Measurements from ENCODE around the gene MACROD2. TPM values are rescaled to one million over a fixed set of nuclear protein-coding genes. Genes with fewer than 3 reads are reported as not detected.

MACROD2 gene
- polyA plus RNA-seq, 4 donors, result 1.00 to 4.8 (median 1.4) TPM

DNA sequence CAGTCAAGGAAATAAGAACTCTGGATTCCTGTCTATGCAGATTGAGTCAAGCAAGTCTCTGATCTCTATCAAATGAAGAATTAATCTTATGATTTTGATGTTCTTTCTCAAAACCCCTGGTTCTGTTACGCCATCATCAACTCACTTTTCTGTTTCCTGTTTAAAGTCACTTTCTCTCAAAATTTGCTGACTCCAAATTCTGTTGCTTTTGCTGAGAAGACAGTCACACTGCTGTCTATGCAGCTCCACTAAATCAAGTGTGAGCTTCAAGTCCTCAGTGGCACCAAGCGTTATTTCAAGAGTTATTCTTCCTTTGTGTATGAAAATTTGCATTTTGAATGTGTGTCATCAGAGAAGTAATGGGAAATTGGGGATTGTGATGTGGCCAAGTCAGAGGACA is 1914.7 kb downstream of the MACROD2 start:
- 87 to 94% (median 93%) methylated on average over 2 of the region's 2 CpGs for WGBS, 3 donors
- no peak for DNase-seq
- H3K27ac ChIP-seq (ENCODE audit: low read depth in 1 of 3, low read length in 2 of 3), result no peak overlapping the region
- H3K4me1 ChIP-seq (ENCODE audit: control insufficient read depth in 3 of 3, insufficient read depth in 2 of 3, low read depth in 1 of 3, low read length in 2 of 3), result no peaks in the 10 kb centered on the region
- H3K4me3 ChIP-seq (ENCODE audit: low read depth in 1 of 3, low read length in 3 of 3), result no peak overlapping the region
- no peak for FAIRE-seq
- H3K9me3 ChIP-seq (ENCODE audit: control insufficient read depth in 2 of 2, insufficient read depth in 1 of 2, low read depth in 1 of 2, low read length in 1 of 2), result no peaks in the 10 kb centered on the region
- no peaks in the 10 kb centered on the region for H3K27me3 ChIP-seq (ENCODE audit: control insufficient read depth in 3 of 3, insufficient read depth in 3 of 3, low read length in 3 of 3)
- no peaks in the 10 kb centered on the region for H3K36me3 ChIP-seq (ENCODE audit: control insufficient read depth in 3 of 3, insufficient read depth in 2 of 3, low read depth in 1 of 3, low read length in 3 of 3)

DNA sequence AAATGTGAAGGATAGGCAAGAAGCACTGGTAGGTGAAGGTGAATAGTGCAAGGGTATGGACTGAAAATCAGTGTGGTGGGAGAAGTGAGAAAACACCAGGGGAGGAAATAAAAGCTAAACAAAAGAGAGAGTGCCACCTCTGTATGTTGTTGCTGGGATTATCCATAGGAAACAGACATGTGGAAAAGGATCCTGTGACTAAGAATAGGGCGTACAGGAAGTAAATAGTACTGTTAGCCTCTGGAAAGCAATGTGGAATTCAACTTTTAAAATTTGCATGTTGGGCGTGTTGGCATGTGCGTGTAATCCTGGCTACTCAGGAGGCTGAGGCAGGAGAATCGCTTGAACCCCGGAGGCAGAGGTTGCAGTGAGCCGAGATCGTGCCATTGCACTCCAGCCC is 1916.3 kb downstream of the MACROD2 start:
- H3K27me3 ChIP-seq (ENCODE audit: control insufficient read depth in 3 of 3, insufficient read depth in 3 of 3, low read length in 3 of 3), result no peaks in the 10 kb centered on the region
- FAIRE-seq (no peak), DNase-seq (no peak)
- H3K4me1 ChIP-seq (ENCODE audit: control insufficient read depth in 3 of 3, insufficient read depth in 2 of 3, low read depth in 1 of 3, low read length in 2 of 3), result no peaks in the 10 kb centered on the region
- WGBS, 3 donors, result 76 to 86% (median 81%) methylated on average over 7 of the region's 7 CpGs
- H3K27ac ChIP-seq (ENCODE audit: low read depth in 1 of 3, low read length in 2 of 3), result no peak overlapping the region
- H3K4me3 ChIP-seq (ENCODE audit: low read depth in 1 of 3, low read length in 3 of 3), result no peak overlapping the region
- no peaks in the 10 kb centered on the region for H3K9me3 ChIP-seq (ENCODE audit: control insufficient read depth in 2 of 2, insufficient read depth in 1 of 2, low read depth in 1 of 2, low read length in 1 of 2)
- no peaks in the 10 kb centered on the region for H3K36me3 ChIP-seq (ENCODE audit: control insufficient read depth in 3 of 3, insufficient read depth in 2 of 3, low read depth in 1 of 3, low read length in 3 of 3)

GRCh38 chr20:15913391-15914025 is 1918.2 kb downstream of the MACROD2 start:
- no peaks in the 10 kb centered on the region for H3K4me1 ChIP-seq (ENCODE audit: control insufficient read depth in 3 of 3, insufficient read depth in 2 of 3, low read depth in 1 of 3, low read length in 2 of 3)
- H3K4me3 ChIP-seq (ENCODE audit: low read depth in 1 of 3, low read length in 3 of 3), result no peak overlapping the region
- no peaks in the 10 kb centered on the region for H3K36me3 ChIP-seq (ENCODE audit: control insufficient read depth in 3 of 3, insufficient read depth in 2 of 3, low read depth in 1 of 3, low read length in 3 of 3)
- no peak for FAIRE-seq
- H3K27me3 ChIP-seq (ENCODE audit: control insufficient read depth in 3 of 3, insufficient read depth in 3 of 3, low read length in 3 of 3), result no peaks in the 10 kb centered on the region
- no peak overlapping the region for H3K27ac ChIP-seq (ENCODE audit: low read depth in 1 of 3, low read length in 2 of 3)
- 26 to 34% (median 30%) methylated on average over 3 of the region's 3 CpGs for WGBS, 3 donors
- no peaks in the 10 kb centered on the region for H3K9me3 ChIP-seq (ENCODE audit: control insufficient read depth in 2 of 2, insufficient read depth in 1 of 2, low read depth in 1 of 2, low read length in 1 of 2)
- DNase-seq, result no peak

GRCh38 chr20:15916623-15917022 is 1921.3 kb downstream of the MACROD2 start:
- Histone ChIP-seq H3K27ac (ENCODE audit: low read depth in 1 of 3, low read length in 2 of 3) (no peak overlapping the region), H3K4me3 (ENCODE audit: low read depth in 1 of 3, low read length in 3 of 3) (no peak overlapping the region), H3K27me3 (ENCODE audit: control insufficient read depth in 3 of 3, insufficient read depth in 3 of 3, low read length in 3 of 3) (no peaks in the 10 kb centered on the region), H3K9me3 (ENCODE audit: control insufficient read depth in 2 of 2, insufficient read depth in 1 of 2, low read depth in 1 of 2, low read length in 1 of 2) (no peaks in the 10 kb centered on the region), H3K36me3 (ENCODE audit: control insufficient read depth in 3 of 3, insufficient read depth in 2 of 3, low read depth in 1 of 3, low read length in 3 of 3) (no peaks in the 10 kb centered on the region), H3K4me1 (ENCODE audit: control insufficient read depth in 3 of 3, insufficient read depth in 2 of 3, low read depth in 1 of 3, low read length in 2 of 3) (no peaks in the 10 kb centered on the region)
- FAIRE-seq (no peak), DNase-seq (no peak)
- 78 to 88% (median 79%) methylated on average over 5 of the region's 5 CpGs for WGBS, 3 donors

- no peak overlapping the region for H3K4me3 ChIP-seq (ENCODE audit: low read depth in 1 of 3, low read length in 3 of 3)
These were observed 1922.0 kb downstream of the MACROD2 start for GRCh38 chr20:15917283-15917682.

GRCh38 chr20:15918631-15919030 is 1923.3 kb downstream of the MACROD2 start:
- no peak overlapping the region for H3K4me3 ChIP-seq (ENCODE audit: low read depth in 1 of 3, low read length in 3 of 3)
- H3K27ac ChIP-seq (ENCODE audit: low read depth in 1 of 3, low read length in 2 of 3), result no peak overlapping the region
- H3K36me3 ChIP-seq (ENCODE audit: control insufficient read depth in 3 of 3, insufficient read depth in 2 of 3, low read depth in 1 of 3, low read length in 3 of 3), result no peaks in the 10 kb centered on the region
- H3K9me3 ChIP-seq (ENCODE audit: control insufficient read depth in 2 of 2, insufficient read depth in 1 of 2, low read depth in 1 of 2, low read length in 1 of 2), result no peaks in the 10 kb centered on the region
- 55 to 58% (median 56%) methylated on average over 3 of the region's 3 CpGs for WGBS, 3 donors
- H3K27me3 ChIP-seq (ENCODE audit: control insufficient read depth in 3 of 3, insufficient read depth in 3 of 3, low read length in 3 of 3), result no peaks in the 10 kb centered on the region
- FAIRE-seq (no peak), DNase-seq (no peak)
- no peaks in the 10 kb centered on the region for H3K4me1 ChIP-seq (ENCODE audit: control insufficient read depth in 3 of 3, insufficient read depth in 2 of 3, low read depth in 1 of 3, low read length in 2 of 3)

More at GRCh38 chr20:15917283-15917682, 1922.0 kb downstream of the MACROD2 start:
- no peaks in the 10 kb centered on the region for H3K9me3 ChIP-seq (ENCODE audit: control insufficient read depth in 2 of 2, insufficient read depth in 1 of 2, low read depth in 1 of 2, low read length in 1 of 2)
- WGBS, 3 donors, result 75 to 82% (median 81%) methylated on average over 4 of the region's 4 CpGs
- H3K36me3 ChIP-seq (ENCODE audit: control insufficient read depth in 3 of 3, insufficient read depth in 2 of 3, low read depth in 1 of 3, low read length in 3 of 3), result no peaks in the 10 kb centered on the region
- H3K27ac ChIP-seq (ENCODE audit: low read depth in 1 of 3, low read length in 2 of 3), result no peak overlapping the region
- FAIRE-seq (no peak), DNase-seq (no peak)
- H3K27me3 ChIP-seq (ENCODE audit: control insufficient read depth in 3 of 3, insufficient read depth in 3 of 3, low read length in 3 of 3), result no peaks in the 10 kb centered on the region
- H3K4me1 ChIP-seq (ENCODE audit: control insufficient read depth in 3 of 3, insufficient read depth in 2 of 3, low read depth in 1 of 3, low read length in 2 of 3), result no peaks in the 10 kb centered on the region

- no peaks in the 10 kb centered on the region for H3K4me1 ChIP-seq (ENCODE audit: control insufficient read depth in 3 of 3, insufficient read depth in 2 of 3, low read depth in 1 of 3, low read length in 2 of 3)
- H3K9me3 ChIP-seq (ENCODE audit: control insufficient read depth in 2 of 2, insufficient read depth in 1 of 2, low read depth in 1 of 2, low read length in 1 of 2), result no peaks in the 10 kb centered on the region
- WGBS, 3 donors, result 58 to 80% (median 58%) methylated on average over 4 of the region's 4 CpGs
- no peak for FAIRE-seq
- no peaks in the 10 kb centered on the region for H3K27me3 ChIP-seq (ENCODE audit: control insufficient read depth in 3 of 3, insufficient read depth in 3 of 3, low read length in 3 of 3)
- DNase-seq, result no peak
- no peaks in the 10 kb centered on the region for H3K36me3 ChIP-seq (ENCODE audit: control insufficient read depth in 3 of 3, insufficient read depth in 2 of 3, low read depth in 1 of 3, low read length in 3 of 3)
- no peak overlapping the region for H3K4me3 ChIP-seq (ENCODE audit: low read depth in 1 of 3, low read length in 3 of 3)
- H3K27ac ChIP-seq (ENCODE audit: low read depth in 1 of 3, low read length in 2 of 3), result no peak overlapping the region
These were observed 1923.8 kb downstream of the MACROD2 start for GRCh38 chr20:15919118-15919517.

- Histone ChIP-seq H3K4me1 (ENCODE audit: control insufficient read depth in 3 of 3, insufficient read depth in 2 of 3, low read depth in 1 of 3, low read length in 2 of 3) (no peaks in the 10 kb centered on the region), H3K4me3 (ENCODE audit: low read depth in 1 of 3, low read length in 3 of 3) (no peak overlapping the region), H3K9me3 (ENCODE audit: control insufficient read depth in 2 of 2, insufficient read depth in 1 of 2, low read depth in 1 of 2, low read length in 1 of 2) (no peaks in the 10 kb centered on the region), H3K27me3 (ENCODE audit: control insufficient read depth in 3 of 3, insufficient read depth in 3 of 3, low read length in 3 of 3) (no peaks in the 10 kb centered on the region), H3K36me3 (ENCODE audit: control insufficient read depth in 3 of 3, insufficient read depth in 2 of 3, low read depth in 1 of 3, low read length in 3 of 3) (no peaks in the 10 kb centered on the region), H3K27ac (ENCODE audit: low read depth in 1 of 3, low read length in 2 of 3) (no peak overlapping the region)
- DNase-seq, result no peak
- no peak for FAIRE-seq
- 78 to 87% (median 81%) methylated on average over 4 of the region's 4 CpGs for WGBS, 3 donors
These were observed 1926.6 kb downstream of the MACROD2 start for GRCh38 chr20:15921930-15922329.

DNA sequence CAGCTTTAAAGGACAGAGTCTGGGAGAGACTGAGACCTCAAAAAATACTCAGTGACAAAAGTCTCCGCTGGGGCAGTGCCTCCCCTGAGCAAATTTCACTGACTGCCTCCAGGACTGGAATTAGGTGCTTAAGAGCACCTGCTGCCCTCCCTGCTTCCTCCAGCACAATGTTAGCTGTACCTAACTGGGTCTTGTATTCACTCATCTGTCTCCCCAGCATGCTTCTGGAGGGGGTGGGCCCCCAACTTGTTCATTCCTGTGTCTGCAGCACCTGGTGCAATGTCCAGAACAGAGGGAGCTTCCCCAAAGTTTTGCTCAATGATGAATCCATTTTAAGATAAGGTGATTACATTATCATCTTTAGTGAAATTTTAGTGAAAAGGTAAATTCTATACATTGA is 1927.2 kb downstream of the MACROD2 start:
- 77 to 85% (median 78%) methylated on average over 1 of the region's 1 CpG for WGBS, 3 donors
- Histone ChIP-seq H3K27me3 (ENCODE audit: control insufficient read depth in 3 of 3, insufficient read depth in 3 of 3, low read length in 3 of 3) (no peaks in the 10 kb centered on the region), H3K27ac (ENCODE audit: low read depth in 1 of 3, low read length in 2 of 3) (no peak overlapping the region), H3K4me1 (ENCODE audit: control insufficient read depth in 3 of 3, insufficient read depth in 2 of 3, low read depth in 1 of 3, low read length in 2 of 3) (no peaks in the 10 kb centered on the region), H3K9me3 (ENCODE audit: control insufficient read depth in 2 of 2, insufficient read depth in 1 of 2, low read depth in 1 of 2, low read length in 1 of 2) (no peaks in the 10 kb centered on the region), H3K36me3 (ENCODE audit: control insufficient read depth in 3 of 3, insufficient read depth in 2 of 3, low read depth in 1 of 3, low read length in 3 of 3) (no peaks in the 10 kb centered on the region), H3K4me3 (ENCODE audit: low read depth in 1 of 3, low read length in 3 of 3) (no peak overlapping the region)
- DNase-seq, result no peak
- FAIRE-seq, result no peak
